Activated effector memory CD4-positive, alpha-beta T cell treated with Interleukin-2 at 50 U/mL for 16 hours (primary cell): ENCODE data around the gene GSTM3.
"Not testable (repeated sequence)": the region's sequence is repeated elsewhere in the genome, so short reads cannot be mapped to it uniquely, and the experiment has no call there.

Experiments used
- DNase-seq: peaks from one replicate; pipeline ENCODE4 v3.0.0-alpha.2; 2020

The GSTM3 gene

DNA sequence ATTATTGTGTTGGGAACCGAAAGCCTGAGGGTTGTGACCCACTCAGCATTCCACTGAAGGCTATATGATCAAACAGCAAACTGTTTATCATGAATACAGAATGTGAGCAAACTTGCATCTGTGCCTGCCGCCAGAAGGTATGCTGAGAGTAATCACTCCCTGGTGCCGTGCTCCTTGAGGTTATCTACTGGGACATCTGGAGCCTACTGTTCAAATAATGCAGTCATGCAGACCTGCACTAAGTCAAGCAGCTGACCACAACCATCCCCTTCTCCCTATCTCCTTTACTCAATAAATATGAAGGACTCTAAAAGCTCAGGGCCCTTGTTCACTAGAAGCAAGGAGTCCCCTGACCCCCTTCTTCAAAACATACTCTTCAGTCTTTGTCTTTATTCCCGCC is 15.3 kb downstream of the GSTM3 start:
- no peak for DNase-seq

GRCh38 chr1:109724933-109725332 is 15.9 kb downstream of the GSTM3 start:
- no peak for DNase-seq

DNA sequence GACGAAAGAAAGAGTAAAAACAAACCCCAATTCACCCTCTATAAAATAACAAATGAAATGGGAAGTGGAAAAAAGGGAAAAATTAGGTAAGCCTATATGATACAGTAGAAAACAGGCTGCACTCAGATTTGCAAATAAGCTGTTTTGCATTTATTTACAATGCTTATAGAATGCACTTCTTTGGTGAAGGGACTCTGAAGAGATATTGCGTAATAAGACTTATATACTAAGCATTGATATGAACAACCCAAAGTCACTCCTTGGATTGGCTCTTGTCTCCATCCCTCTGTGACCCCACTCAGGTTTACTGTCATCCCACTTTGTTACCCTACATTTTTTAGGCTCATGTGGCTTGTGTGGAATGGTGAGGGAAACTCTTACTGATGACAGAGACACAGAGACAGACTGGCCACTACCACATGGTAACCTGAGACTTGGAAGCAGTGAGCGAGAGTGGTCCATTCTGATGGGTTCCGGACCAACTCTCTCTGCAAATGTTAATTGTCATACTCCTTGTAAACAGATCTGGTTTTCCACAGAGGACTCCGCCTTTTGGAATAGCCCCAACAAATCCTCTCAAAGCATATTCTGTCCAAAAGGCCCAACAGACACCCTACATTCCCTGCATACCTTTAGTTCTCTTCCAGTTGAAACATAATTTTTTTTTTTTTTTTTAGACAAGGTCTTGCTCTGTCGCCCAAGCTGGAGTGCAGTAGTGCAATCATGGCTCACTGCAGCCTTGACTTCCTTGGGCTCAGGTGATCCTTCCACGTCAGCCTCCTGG is 17.7 kb downstream of the GSTM3 start:
- no peak for DNase-seq

- no peak for DNase-seq
These were observed 18.9 kb downstream of the GSTM3 start for GRCh38 chr1:109721971-109722370.

- no peak for DNase-seq
These were observed 19.8 kb downstream of the GSTM3 start for GRCh38 chr1:109721042-109721441.

DNA sequence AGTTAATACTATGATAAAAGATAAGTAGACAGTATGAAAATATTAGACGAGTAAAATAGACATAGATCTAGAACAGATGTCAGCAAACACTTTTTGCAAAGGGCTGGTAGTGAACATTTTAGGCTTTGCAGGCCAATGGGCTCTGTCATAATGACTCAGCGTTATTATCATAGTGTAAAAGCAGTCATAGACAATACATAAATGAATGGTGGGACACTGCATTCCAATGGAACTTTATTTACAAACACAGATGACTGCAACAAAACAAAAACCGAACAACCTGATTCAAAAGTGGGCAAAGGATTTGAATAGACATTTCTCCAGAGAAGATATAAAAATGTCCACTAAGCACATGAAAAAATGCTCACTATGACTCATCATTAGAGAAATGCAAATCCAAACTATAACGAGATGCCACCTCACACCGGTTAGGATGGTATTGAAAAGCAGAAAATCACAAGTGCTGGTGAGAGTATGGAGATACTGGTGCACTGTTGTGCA is 21.5 kb downstream of the GSTM3 start:
- DNase-seq = no peak

GRCh38 chr1:109718495-109718894 is 22.3 kb downstream of the GSTM3 start:
- DNase-seq = no peak

- DNase-seq = no peak
These were observed 23.1 kb downstream of the GSTM3 start for GRCh38 chr1:109717729-109718128.

- DNase-seq = no peak
These were observed 24.2 kb downstream of the GSTM3 start for GRCh38 chr1:109716570-109717090.

DNA sequence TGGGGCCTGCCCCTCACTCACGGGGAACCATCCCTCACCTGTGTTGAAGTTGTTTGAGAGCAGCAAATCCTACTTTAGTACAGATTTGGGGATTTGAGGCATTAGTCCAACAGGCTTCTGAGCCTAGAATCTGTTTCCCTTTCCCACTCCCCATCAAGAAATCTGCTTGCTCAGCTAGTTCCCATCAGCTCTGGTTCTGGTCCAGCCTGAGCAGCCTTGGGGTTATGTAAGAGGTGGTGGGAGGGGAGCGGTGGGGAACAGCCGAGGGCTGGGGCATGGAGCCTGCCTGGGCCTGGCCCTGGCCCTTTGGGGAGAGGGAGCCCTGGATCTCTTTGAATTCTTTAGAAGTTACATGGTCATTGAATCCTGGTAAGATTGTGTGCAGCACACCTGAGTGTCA is 24.7 kb downstream of the GSTM3 start:
- no peak for DNase-seq

DNA sequence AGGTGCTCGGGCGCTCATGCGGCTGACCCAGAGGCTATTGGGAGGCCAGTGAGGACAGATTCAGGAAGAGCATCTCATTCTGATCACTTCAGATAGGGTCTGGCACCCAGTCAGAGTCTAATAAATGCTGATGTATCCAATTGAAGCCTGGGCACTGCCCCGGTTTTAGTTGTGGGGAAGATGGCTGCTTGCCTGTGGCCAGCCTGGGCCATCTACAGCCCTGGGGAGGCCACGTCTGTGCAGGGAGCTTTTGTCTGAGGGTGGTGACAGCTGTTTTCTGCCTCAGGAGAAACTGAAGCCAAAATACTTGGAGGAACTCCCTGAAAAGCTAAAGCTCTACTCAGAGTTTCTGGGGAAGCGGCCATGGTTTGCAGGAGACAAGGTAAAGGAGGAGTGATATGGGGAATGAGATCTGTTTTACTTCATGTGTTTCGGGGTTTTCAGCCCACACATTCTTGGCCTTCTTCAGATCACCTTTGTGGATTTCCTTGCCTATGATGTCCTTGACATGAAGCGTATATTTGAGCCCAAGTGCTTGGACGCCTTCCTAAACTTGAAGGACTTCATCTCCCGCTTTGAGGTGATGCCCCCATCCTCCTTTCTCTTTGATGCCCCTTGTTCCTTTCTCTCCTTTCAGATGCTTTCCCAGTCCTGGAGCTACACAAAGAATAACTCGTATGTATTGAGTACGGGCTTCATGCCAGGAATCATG is 26.0 kb downstream of the GSTM3 start:
- no peak for DNase-seq

- no peak for DNase-seq
These were observed 27.2 kb downstream of the GSTM3 start for GRCh38 chr1:109713636-109714035.

- no peak for DNase-seq
These were observed 28.4 kb downstream of the GSTM3 start for GRCh38 chr1:109712321-109712864.

DNA sequence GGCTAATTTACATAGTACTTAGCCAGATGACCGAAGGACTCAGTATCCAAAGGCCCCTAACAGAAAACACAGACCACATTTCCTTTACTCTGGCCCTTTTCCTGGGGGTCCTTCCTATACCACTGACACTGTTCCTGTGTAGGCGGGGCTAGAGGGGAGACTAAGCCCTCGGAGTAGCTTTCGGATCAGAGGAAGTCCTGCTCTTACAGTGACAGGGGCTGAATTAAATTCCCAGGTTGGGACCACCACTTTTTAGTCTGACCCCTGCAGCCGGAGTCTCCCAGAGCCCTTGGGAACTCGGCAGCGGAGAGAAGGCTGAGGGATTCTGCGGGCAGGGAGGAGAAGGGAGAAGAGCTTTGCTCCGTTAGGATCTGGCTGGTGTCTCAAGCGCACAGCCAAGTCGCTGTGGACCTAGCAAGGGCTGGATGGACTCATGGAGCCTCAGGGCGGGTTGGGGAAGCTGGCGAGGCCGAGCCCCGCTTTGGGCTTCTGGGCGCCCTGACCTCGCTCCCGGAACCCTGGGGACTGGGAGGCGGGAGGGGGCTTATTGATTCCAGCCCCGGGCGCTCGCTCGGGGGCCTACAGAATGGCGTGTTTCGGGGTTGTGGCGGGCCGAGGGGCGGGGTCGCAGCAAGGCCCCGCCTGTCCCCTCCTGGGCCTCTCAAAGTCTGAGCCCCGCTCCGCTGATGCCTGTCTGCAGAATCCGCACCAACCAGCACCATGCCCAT is 29.1 kb downstream of the GSTM3 start, which contains the start of gene GSTM5:
GSTM5 (plus strand) TSS at position 659 of the 728 bp plus-strand sequence; CDS start at position 721, 62 bp downstream.
- not testable (repeated sequence) for DNase-seq

DNA sequence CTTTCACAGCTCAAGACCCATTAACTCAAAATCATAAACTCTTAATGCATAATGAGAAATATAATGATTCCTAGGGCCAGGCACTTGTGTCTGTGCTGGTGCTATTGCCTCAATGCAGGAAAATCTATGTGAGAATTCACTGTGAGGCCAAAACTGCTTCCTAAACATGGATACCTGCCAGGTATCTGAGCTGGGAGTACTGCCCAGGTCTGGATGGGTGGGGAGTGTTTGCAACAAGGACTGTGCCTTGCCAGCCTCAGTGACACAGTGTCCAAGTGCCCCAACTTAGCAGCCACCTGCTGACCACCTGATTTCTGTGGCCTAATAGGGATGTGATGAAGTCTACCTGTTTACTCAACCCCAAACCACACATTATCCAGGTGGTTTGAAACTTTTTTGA is 31.0 kb downstream of the GSTM3 start:
- DNase-seq = not testable (repeated sequence)

DNA sequence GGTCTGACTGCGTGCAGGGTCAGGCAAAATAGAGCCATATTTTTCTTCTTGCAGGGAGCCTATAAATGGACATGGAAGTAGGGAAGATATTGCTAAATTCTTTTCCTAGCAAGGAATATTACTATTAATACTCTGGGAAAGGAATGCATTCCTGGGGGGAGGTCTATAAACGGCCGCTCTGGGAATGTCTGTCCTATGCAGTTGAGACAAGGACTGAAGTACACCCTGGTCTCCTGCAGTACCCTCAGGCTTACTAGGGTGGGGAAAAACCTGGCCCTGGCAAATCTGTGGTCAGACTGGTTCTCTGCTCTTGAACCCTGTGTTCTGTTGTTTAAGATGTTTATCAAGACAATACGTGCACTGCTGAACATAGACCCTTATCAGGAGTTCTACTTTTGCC is 31.9 kb downstream of the GSTM3 start:
- not testable (repeated sequence) for DNase-seq

DNA sequence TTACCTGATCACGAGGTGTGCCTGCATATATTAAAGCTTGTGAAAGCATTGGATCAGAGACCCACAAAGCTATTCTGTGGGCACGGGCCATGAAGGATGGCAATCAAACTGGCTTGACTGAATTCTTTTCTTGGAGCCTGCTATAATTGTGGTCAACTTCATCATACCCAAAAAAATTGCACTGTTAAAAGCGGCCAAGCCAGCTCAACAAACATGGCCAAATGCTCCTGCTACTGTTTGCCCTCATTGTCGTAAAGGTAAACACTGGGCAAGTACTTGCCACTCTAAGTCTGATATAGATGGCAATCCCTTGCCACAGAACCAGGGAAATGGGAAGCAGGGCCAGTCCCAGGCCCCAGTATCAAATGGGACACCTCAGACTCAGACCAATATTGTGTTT is 35.4 kb downstream of the GSTM3 start:
- DNase-seq = no peak

DNA sequence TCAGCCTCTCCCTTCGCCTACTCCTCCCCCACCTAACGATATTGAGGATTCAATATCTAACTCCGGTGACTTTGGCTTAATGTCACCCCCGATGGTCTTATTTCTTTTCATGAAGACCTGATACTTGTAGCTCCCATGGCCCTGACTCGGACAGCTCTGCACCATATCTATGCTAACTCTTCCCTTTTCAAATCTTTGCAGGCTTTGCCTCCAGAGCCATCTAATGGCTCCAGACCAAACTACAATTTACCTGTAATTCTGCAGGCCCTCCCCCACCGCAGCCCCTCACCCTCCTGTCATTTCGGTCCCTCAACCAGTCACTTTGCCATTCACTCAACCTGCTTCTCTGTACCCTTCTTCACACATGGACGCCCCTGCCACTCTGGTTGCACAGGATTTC is 36.7 kb downstream of the GSTM3 start:
- no peak for DNase-seq

- not testable (repeated sequence) for DNase-seq
These were observed 37.9 kb downstream of the GSTM3 start for GRCh38 chr1:109702940-109703339.

- not testable (repeated sequence) for DNase-seq
These were observed 43.0 kb downstream of the GSTM3 start for GRCh38 chr1:109697861-109698260.

DNA sequence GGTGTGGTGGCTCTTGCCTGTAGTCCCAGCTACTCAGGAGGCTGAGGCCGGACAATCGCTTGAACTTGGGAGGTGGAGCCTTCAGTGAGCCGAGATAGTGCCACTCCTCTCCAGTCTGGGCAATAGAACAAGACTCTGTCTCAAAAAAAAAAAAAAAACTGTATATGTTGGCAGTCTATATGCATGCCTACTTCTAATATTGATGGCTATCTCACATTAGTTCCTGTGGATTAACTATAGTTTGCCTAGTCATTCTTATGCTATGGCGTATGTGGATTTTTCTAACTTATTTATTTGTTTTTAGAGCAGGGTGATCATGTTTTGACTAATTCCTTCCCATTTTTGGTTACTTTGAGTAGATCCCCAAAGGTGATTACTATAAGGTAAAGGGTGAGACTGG is 43.8 kb downstream of the GSTM3 start:
- DNase-seq = no peak

GRCh38 chr1:109695138-109695537 is 45.7 kb downstream of the GSTM3 start:
- DNase-seq = not testable (repeated sequence)

- not testable (repeated sequence) for DNase-seq
These were observed 46.4 kb downstream of the GSTM3 start for GRCh38 chr1:109694400-109694799.
